HG03095 (cell line): ENCODE measurements around the gene PRKCA.
"Not testable (repeated sequence)": the region's sequence is repeated elsewhere in the genome, so short reads cannot be mapped to it uniquely, and the experiment has no call there.

Experiments used
- ATAC-seq: cut with Tn5 transposase; IDR thresholded peaks from one replicate; pipeline ENCODE4 v1.9.1; 2021; ENCODE audit warnings: moderate library complexity; ENCODE audit not compliant: unreplicated experiment

PRKCA gene

DNA sequence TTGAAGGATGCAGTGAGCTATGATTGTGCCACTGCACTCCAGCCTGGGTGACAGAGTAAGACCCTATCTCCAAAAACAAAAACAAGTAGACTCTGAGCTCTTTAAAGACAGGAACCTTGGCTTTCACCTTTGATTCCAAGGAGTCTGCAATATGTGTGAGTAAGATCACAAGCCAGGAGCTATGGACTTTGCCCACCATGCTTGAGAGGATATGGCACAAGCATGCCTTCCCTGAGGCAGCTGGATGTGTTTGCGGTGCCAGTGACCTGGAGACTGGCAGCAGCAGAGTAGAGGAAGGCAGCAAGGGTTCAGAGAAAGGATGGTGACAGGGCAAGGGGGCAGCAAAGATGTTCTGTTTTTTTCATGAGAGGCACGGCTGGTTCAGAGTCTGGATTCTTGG, 14.5 kb upstream of the PRKCA start:
- ATAC-seq = no peak

DNA sequence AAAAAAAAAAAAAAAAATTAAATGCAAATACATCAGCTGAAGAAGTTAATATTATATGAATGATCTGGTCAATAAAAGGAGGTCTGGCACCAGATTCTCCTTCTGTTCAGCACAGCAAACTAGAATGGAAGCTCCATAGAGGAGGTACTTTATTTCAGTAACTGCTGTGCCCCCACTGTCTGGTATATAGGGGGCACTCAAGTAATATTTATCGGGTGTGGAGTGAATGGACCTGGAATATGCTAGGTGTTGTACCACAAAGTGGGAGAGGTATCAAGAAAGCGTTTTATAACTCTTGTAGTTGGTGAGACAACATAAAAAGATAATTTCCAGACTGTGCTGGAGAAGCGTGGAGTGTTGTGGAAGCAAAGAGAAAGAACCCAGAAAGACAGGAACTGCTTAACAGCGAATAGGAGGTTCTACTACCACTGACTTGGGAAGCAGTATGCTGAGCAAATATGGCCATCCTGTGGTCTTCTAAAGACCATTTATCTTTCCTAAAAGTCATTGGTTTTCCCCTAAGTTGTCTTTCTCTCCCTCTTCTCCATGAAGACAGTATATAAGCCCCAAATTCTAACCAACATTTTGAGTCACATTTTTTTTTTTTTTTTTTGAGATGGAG, 12.2 kb upstream of the PRKCA start:
- ATAC-seq = no peak

DNA sequence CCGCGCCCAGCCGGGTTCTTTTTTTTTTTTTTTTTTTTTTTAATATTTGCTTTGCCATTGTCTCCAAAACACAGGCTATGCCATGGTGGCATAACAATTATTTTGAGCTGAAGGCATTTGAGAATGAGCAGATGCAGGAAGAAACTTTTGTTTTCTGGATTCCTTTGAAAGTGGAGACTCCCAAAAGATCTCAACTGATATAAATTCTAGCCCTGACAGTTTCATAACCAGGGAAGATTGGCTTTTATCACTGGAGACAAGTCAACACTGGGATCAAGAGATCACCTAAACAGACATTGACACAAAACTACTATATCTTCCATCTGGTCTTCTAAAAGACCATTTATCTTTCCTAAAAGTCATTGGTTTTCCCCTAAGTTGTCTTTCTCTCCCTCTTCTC, 10.1 kb upstream of the PRKCA start:
- no peak for ATAC-seq

DNA sequence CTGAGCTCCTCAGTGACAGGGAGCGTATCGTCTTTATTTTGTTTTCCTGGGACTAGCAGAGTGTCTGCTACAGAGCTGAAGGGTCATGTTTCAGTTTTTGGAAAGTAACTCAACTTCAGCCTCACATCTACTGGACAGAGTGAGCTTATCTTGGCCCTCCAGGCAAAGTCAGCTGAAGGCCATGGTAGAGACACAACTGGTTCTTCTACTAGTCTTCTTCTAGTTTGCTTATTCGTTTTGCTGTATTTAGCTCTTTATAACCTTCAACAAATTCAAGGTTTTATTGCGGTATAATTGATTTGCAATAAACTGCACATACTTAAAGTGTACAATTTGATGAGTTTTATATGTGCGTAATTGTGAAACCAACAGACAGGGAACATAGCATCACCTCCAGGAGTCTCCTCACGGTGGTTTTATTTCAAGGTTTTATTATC, 6.1 kb upstream of the PRKCA start:
- ATAC-seq = no peak

DNA sequence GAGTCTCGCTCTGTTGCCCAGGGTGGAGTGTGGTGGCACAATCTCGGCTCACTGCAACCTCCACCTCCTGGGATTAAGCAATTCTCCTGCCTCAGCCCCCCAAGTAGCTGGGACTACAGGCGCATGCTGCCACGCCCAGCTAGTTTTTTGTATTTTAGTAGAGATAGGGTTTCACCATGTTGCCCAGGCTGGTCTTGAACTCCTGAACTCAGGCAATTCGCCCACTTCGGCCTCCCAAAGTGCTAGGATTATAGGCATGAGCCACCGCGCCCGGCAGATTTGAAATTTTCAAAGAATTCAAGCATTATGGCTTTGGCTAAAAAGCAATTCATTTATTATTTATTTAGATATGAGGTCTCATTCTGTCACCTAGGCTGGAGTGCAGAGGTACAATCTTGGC, 5.0 kb upstream of the PRKCA start:
- ATAC-seq = not testable (repeated sequence)

DNA sequence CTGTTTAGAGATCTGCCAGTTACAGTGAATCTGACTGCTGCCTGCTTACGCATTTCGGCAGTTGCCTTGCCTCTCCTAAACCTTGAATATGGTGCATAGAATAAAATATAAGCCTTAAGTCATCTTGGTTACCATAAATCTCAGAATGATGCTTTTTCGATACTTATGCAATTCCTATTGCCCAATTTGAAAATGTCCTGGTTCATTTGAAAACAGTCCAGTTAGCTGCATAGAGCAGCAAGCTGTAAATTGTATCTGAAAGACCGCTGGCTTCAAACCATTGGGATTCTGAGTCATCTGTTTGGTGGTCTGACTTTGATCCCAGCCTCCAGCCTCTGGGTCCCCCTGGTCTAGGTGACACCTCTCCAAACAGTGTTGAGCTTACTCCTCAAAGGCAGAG, 2.7 kb upstream of the PRKCA start:
- no peak for ATAC-seq

DNA sequence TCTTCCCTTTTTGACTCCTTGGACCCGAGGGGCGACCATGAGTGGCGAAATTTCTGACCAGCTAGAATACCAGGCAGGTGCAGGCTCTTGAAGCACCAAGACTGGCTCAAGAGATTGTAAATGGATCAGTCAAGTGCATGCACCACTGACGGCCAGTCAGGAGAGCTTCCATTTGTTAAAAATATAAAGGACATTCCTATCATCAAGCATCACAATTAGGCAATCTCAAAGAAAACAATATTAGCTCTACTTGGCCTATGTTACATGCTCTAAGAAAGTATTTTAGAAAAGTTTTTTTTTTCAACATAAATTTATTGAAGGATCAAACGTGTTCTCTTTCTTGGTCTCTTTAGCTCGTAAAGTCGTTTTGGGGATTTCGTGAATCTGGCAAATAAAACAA, 1.5 kb upstream of the PRKCA start:
- ATAC-seq = no peak

DNA sequence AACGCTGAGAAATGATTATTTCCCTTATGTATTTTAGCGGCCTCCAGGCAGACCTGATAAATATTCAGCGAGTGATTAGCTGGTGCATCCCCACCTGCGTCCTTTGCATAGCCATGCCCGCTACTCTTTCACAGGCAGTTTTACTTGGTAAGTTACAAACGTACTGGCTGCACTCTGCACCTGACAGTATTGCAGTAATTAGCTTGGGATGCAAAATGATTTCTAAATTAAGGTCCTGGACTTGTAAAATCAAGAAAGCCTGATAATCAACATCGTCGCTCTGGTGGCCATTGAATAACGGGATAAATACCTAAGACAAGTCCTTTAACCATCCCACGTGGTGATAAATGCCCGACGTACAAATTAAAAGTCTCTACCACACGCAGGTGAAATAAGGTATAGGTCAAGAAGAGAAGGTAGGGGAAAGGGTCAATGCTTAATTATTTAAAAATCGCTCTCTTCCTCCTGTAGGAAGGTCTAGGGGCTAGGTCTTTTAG, 998 bp upstream of the PRKCA start:
- ATAC-seq = no peak

DNA sequence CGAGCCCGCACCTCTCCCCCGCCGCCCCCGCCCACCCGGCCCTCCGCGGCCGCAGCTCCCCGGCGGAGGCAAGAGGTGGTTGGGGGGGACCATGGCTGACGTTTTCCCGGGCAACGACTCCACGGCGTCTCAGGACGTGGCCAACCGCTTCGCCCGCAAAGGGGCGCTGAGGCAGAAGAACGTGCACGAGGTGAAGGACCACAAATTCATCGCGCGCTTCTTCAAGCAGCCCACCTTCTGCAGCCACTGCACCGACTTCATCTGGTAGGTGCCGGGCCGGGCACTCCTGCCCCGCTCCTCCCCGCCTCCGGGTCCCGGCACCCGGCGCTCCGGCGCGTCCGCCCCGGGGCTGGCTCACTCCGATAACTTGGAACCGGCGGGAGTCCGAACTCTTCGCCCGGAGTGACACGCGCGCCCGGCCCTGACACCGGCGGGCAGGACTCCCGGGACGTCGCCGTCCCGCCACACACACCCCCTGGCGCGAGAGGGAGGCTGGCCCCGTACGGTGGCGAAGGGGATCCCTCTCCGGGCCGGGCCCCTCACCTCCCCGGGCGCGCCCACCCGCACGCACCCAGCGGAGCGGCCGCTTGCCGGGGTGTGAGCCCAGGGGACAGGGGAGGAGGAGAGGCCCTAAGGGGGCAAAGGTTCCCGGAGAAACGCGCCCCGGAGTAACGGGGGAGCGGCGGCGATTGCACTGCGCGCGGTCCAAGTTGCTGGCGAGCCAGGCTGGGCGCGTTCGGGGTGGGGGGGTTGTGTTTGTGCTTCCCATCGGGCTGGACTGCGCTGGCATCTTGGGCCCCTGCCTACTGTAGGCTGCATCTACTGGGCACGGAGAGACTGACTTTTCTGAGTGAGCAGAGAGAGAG, 581 bp downstream of the PRKCA start:
- no peak for ATAC-seq

DNA sequence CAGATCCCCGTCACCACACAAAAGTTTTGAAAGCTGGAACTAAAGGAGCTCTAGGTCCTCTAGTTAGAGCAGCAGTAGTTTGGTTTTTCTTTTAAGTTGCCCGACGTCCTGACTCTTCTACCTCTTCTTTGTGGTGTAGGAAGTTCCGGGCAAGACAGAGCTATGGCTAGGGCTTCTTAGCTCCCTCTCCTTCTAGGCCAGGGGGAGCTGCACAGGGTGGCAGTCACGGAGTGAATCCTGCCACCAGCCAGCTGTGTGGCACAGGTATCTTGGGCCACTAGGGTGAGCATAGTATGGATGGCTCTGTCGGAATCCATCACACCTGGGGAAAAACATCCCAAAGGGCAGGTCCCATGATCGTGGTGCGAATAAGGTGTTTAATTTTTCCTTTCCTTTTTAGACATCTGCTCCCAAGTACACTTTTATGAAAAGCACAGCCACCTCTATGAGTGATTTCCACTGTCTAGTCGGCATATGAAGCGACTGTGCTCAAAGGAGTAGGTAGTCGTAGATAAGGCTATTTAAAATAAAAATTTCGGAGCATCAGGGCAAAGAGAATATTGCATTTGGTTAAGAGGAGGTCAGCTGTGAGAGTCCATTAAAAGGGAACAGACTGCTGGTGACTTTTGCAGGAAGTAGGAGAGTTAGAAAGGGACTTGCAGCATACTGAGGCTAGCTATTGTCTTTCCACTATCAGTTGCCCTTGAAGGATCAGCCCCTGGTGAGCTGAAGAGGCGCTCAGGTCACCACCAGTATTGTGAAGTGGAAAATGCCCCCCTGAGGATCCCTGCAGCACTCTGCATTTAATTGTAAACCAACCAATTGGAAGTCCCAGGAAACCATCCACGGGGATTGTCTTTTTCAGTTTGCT, 2.1 kb downstream of the PRKCA start:
- no peak for ATAC-seq

DNA sequence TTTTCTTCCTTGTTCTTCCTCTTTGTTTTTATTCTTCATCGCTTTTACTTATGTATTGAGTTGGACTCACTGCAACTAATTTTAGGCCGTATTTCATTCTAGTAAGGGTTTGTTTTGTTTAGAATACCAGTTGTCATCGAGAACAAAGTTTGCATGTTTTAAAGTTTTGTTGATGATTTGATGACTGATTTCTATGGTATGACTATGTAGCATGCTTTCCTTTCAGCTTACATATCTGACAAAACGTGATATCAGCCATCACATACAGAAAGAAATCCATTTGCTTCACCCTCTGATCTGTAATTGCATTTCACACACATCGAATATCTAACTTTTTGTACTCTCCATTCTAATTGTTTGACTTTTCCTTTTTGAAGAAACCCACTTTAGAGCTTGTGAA, 4.0 kb downstream of the PRKCA start:
- ATAC-seq = no peak

DNA sequence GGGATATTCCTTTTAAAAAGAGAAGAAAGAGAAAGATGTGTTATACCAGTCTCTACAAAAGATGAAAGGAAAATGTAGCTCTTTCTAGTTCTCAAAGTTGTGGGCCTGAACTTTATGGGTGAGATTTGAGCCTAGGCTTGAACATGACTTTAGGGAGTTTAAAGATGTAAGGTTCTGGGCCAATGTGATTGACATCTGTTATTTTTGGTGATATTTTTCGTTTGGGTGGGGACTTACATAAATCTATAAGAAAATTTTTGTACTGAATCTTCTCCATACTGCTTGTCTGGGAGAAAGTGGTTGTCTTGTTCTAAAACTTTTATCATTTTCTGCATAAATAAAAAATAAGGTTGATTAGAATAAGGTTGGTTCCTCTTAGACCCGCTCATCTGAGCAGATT, 4.8 kb downstream of the PRKCA start:
- no peak for ATAC-seq

DNA sequence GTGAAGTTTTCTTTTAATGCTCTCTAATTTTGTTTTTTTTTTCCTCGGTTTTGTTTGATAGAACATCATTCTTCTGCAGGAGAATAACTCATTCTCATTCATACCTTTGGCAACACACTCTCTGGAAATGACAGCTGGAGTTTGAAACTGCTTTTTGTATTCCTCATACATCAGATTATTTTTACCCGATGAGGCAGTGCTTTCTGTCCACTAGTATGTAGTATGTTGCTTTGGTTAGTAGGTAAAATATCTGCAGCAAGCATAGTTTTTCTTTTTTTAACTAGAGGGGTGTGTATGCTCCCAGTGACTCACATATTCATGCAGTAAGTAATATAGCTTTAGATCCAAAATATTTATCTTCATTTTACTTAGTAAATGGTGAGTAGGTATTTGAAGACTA, 6.4 kb downstream of the PRKCA start:
- ATAC-seq = no peak

DNA sequence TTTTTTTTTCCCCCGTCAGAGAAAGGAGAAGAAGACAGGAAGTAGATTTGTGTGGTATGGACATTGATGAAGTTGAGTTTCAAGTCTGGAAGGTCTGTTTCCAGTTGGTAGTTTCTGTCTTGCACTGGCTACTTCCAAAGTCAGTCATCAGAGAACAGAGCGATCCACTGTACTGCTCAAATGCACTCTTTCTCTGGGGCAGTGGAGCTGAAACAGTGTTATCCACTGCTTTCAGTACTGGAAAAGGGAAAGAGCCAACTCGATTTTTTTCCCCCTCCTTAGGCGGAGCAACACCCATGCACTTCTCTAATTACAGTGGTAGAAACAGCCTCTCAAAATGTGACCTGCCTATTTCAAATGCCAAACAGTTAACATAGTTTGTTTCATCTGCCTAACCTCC, 7.4 kb downstream of the PRKCA start:
- ATAC-seq = no peak

DNA sequence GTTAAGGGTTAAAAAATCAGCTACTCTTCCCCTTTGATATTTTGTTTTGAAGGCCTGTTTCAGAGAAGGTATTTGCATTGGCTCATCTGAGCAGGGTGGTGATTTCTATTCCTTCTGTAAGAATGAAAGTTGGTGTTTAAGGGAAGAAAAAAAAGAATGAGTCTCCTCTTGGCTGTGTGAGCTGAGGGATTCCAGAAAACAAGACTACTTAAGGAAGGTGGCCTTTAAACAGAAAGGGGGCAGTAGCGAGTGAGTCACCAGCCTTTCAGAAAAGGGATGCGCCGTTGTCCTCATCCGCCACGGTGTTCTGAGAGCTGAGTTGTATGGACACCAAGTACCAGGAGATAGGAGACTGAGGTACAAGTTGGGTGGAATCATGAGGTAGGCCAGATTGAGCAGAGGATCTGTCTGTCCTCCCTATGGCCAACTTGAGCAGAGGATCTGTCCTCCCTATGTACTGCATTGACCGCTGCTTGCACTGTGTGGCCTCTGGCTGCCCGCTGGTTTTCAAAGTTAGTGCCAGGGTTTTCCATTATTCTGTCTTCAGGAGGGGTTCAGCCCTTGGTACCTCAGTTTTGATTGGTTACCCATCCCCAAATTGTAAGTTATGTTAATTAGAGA, 8.2 kb downstream of the PRKCA start:
- ATAC-seq = no peak

DNA sequence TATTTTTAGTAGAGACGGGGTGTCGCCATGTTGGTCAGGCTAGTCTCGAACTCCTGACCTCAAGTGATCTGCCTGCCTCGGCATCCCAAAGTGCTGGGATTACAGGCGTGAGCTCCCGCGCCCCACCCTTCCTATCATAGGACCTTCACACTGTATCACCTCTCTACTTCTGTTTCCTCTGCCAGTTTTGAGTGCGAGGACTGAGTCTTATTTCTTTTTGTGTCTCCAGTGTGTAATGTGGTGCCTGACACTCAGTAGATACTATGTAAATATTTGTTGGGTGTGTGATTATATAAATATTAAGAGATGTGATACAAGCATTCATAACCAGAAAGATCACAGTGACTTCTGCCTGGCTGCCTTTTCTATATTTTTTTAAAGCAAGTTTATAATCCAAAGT, 10.5 kb downstream of the PRKCA start:
- ATAC-seq = no peak

DNA sequence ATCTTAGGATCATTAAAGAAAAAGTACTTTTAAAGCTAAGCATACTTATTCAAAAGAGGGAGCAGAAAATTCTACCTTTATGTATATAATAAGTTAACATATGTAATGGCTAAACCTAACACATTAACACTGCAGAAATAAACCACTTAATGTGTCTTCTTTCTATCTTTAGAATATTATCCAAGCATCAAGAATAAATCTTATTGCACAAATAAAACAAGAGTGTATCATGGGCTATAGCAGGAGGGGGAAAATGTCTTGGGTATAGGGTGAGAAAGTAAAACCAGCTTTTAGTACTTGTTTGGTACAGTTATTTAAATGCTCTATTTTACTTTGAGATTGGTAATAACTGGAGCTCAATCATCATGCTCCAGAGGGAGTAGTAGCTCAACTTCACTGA, 10.9 kb downstream of the PRKCA start:
- ATAC-seq = no peak

DNA sequence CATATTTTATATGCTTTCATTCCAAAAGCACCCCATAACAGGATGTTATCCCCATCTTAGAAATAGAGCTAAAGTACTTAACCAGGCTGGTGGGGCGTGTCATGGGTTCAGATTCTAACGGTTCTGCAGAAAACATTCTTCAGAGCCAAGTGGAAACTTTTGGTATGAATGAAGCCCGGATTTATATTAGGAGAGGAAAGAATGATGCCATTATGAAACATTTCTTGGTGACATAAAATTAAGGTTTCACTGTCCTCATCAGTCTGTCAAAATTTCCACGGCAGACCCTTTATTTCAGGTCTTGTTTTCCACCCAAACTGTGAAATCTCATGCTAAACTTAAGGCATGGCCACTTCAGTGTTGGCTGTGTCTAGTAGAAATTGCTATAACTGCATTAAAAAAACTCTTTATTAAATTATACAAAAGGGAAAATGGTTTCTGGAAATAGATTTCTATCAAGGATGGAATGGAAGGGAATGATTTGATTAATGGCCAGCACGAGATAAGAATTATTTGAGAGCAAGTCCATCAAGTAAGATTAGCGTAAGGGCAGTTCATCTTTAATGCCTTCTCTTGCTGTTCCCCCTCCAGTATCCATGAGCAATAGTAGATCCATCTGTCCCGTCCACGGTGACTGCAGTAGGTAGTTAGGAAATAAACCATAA, 11.7 kb downstream of the PRKCA start:
- ATAC-seq = no peak

DNA sequence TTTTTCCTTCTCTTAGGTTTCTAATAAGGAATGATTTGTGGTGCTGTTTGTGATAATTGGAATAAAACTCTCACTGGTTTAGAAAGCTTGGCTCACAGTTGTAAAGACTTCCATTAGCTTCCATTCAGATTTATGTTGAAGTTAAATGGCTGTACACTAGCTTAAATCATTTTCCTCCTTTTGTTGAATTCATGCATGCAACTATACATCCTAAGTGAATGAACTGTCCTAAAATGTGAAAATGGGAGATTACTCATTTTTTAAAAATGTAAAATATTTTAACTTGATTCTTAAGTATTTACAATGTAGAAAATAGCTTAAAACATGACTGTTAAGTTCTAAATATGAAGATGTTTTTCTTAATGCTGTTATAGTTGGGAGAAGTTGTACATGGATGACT, 15.2 kb downstream of the PRKCA start:
- ATAC-seq = no peak

DNA sequence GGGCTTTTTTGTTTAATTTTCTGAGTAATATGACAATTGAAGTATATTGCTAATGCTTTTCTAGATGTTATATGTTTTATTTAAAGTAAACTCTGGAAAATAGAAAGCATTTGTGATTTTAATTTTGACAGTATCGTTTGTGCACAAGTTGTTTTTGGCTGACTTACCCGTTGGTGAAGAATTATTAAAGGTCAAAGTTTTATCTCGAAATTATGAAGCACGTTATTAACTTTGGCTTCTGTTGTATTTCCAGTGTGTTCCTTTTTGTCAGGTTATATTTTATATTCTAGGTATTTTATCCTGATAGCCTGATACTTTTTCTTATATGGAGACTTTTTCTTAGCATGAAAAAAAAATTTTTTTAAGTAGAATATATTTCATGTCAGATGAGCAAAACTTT, 16.8 kb downstream of the PRKCA start:
- ATAC-seq = no peak

DNA sequence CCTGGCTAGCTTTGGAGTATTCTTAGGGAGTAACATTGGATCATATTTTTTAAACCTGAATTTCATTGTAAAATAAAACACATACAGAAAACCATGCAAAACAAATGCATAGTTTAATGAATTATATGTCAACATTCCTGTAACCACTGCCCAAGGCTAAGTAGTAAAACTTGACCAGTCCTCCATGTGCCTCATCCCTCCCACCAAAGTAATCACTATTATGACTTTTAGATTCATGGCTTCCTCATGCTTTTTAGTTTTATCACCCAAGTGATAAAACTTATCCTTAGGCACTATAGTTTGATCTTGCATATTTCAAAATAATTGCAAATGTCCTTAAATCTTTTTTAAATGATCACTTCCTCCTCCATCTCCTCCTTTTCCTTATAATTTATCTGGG, 20.4 kb downstream of the PRKCA start:
- no peak for ATAC-seq
